ENCODE results near the gene DEFB124.

The DEFB124 gene

GRCh38 chr20:31425797-31426196, 49.1 kb downstream of the DEFB124 start:
- DNase-seq (ENCODE audit: low read depth) = no peak

GRCh38 chr20:31418307-31418706, 56.6 kb downstream of the DEFB124 start:
- no peak for DNase-seq (ENCODE audit: low read depth)

GRCh38 chr20:31415653-31416052, 59.3 kb downstream of the DEFB124 start:
- DNase-seq (ENCODE audit: low read depth) = no peak
